ENCODE results near the gene SEC22A. TPM values are rescaled to one million over a fixed set of nuclear protein-coding genes. Genes with fewer than 3 reads are reported as not detected.

SEC22A gene
- total RNA-seq, 2 experiments from 2014 or later, result 7.9 to 11.5 TPM

- H3K27me3 Mint-ChIP-seq, result peaks cover 11% of the 10 kb centered on the region
- no peak overlapping the region for H3K27ac ChIP-seq (ENCODE audit: low read depth in 1 of 2, low read length in 2 of 2)
- no peaks in the 10 kb centered on the region for H3K36me3 Mint-ChIP-seq (ENCODE audit: low read depth)
- H3K27ac Mint-ChIP-seq, result no peak overlapping the region
- H3K4me3 Mint-ChIP-seq, result no peak overlapping the region
- H3K9me3 Mint-ChIP-seq, result no peaks in the 10 kb centered on the region
- CTCF ChIA-PET, result no interaction called here
- H3K4me1 ChIP-seq (ENCODE audit: insufficient read depth, low read length), result peaks cover 3% of the 10 kb centered on the region
- POLR2A ChIA-PET, result no interaction called here
- no peak for DNase-seq
- H3K27me3 ChIP-seq (ENCODE audit: control insufficient read depth in 1 of 2, insufficient read depth in 2 of 2, low read length in 2 of 2), result peaks cover 0 to 4% of the 10 kb centered on the region in 2 experiments
- H3K4me3 ChIP-seq (ENCODE audit: low read length), result no peak overlapping the region
- no peaks in the 10 kb centered on the region for H3K36me3 ChIP-seq (ENCODE audit: insufficient read depth, low read length)
- no peaks in the 10 kb centered on the region for H3K4me1 Mint-ChIP-seq (ENCODE audit: low read depth)
- TF ChIP-seq, protein P1, sequence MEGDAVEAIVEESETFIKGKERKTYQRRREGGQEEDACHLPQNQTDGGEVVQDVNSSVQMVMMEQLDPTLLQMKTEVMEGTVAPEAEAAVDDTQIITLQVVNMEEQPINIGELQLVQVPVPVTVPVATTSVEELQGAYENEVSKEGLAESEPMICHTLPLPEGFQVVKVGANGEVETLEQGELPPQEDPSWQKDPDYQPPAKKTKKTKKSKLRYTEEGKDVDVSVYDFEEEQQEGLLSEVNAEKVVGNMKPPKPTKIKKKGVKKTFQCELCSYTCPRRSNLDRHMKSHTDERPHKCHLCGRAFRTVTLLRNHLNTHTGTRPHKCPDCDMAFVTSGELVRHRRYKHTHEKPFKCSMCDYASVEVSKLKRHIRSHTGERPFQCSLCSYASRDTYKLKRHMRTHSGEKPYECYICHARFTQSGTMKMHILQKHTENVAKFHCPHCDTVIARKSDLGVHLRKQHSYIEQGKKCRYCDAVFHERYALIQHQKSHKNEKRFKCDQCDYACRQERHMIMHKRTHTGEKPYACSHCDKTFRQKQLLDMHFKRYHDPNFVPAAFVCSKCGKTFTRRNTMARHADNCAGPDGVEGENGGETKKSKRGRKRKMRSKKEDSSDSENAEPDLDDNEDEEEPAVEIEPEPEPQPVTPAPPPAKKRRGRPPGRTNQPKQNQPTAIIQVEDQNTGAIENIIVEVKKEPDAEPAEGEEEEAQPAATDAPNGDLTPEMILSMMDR (IDR thresholded peaks at IDR 0.05), result no peak
- ATAC-seq (ENCODE audit: poor library complexity), result no peak
- intact Hi-C loops (cut with DNase I, micrococcal nuclease), result no loop called here
- H3K9me3 ChIP-seq (ENCODE audit: control insufficient read depth in 1 of 2, insufficient read depth in 1 of 2, low read length in 2 of 2), result no peaks in the 10 kb centered on the region
These were observed 110.9 kb downstream of the SEC22A start for GRCh38 chr3:123312331-123313265.

DNA sequence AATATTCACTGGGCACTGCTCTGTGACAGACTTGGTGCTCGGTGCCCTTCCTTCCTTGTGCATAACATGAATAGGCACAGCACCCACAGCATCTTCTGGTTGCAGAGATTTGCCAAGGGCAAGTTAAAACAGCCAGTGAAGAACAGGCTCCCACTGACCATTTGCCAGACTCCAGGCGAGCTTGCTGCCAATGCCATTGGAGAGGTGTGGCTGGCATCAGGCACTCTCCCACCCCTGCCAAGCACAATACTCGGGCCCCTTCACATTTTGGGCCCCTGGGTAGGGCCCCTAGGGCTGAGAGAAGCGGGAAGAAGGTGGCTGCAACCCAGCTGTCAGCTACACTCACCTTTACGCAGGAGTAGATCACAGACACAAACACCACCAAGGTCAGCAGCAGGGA, 112.1 kb downstream of the SEC22A start:
- Mint-ChIP-seq H3K36me3 (ENCODE audit: low read depth) (no peaks in the 10 kb centered on the region), H3K4me3 (no peak overlapping the region), H3K9me3 (no peaks in the 10 kb centered on the region), H3K27ac (no peak overlapping the region), H3K4me1 (ENCODE audit: low read depth) (no peaks in the 10 kb centered on the region), H3K27me3 (peaks cover 14% of the 10 kb centered on the region)
- ChIA-PET CTCF (no interaction called here), POLR2A (no interaction called here)
- Histone ChIP-seq H3K36me3 (ENCODE audit: insufficient read depth, low read length) (no peaks in the 10 kb centered on the region), H3K27ac (ENCODE audit: low read depth in 1 of 2, low read length in 2 of 2) (no peak overlapping the region), H3K4me1 (ENCODE audit: insufficient read depth, low read length) (peaks cover 3% of the 10 kb centered on the region), H3K4me3 (ENCODE audit: low read length) (no peak overlapping the region), H3K27me3 (ENCODE audit: control insufficient read depth in 1 of 2, insufficient read depth in 2 of 2, low read length in 2 of 2) (peaks cover 0 to 4% of the 10 kb centered on the region in 2 experiments), H3K9me3 (ENCODE audit: control insufficient read depth in 1 of 2, insufficient read depth in 1 of 2, low read length in 2 of 2) (no peaks in the 10 kb centered on the region)
- DNase-seq, result no peak
- no peak for ATAC-seq (ENCODE audit: poor library complexity)
- TF ChIP-seq, protein P1 (IDR thresholded peaks at IDR 0.05), result no peak
- intact Hi-C loops (cut with DNase I, micrococcal nuclease), result no loop called here

GRCh38 chr3:123314359-123315270, 112.9 kb downstream of the SEC22A start:
- TF ChIP-seq, protein P1 (IDR thresholded peaks at IDR 0.05), result no peak
- ChIA-PET POLR2A (no interaction called here), CTCF (no interaction called here)
- intact Hi-C loops (cut with DNase I, micrococcal nuclease), result no loop called here
- Mint-ChIP-seq H3K36me3 (ENCODE audit: low read depth) (no peaks in the 10 kb centered on the region), H3K9me3 (no peaks in the 10 kb centered on the region), H3K4me3 (no peak overlapping the region), H3K4me1 (ENCODE audit: low read depth) (no peaks in the 10 kb centered on the region), H3K27ac (no peak overlapping the region), H3K27me3 (peaks cover 19% of the 10 kb centered on the region)
- Histone ChIP-seq H3K4me3 (ENCODE audit: low read length) (no peak overlapping the region), H3K9me3 (ENCODE audit: control insufficient read depth in 1 of 2, insufficient read depth in 1 of 2, low read length in 2 of 2) (no peaks in the 10 kb centered on the region), H3K27me3 (ENCODE audit: control insufficient read depth in 1 of 2, insufficient read depth in 2 of 2, low read length in 2 of 2) (peaks cover 0 to 4% of the 10 kb centered on the region in 2 experiments), H3K4me1 (ENCODE audit: insufficient read depth, low read length) (peaks cover 3% of the 10 kb centered on the region), H3K27ac (ENCODE audit: low read depth in 1 of 2, low read length in 2 of 2) (no peak overlapping the region), H3K36me3 (ENCODE audit: insufficient read depth, low read length) (no peaks in the 10 kb centered on the region)
- ATAC-seq (ENCODE audit: poor library complexity) (no peak), DNase-seq (no peak)
